K562 (cell line): ENCODE measurements around the gene FANCG. TPM values are rescaled to one million over a fixed set of nuclear protein-coding genes. Genes with fewer than 3 reads are reported as not detected.

ENCODE experiments used
- ATAC-seq: fragments of 200-7000 bp; cut with Tn5 transposase; 3 replicates; pipeline ENCODE4 v1.9.1; 2020; ENCODE audit warnings: moderate library complexity
- BruUV-seq: library from RNA; stranded (reverse); fragments of 400-500 nt; replicated peaks from 2 replicates; lab custom pipeline; 2021; lab: Mats Ljungman, UMichigan
- CTCF ChIA-PET: fragments of 300-600 bp; formaldehyde crosslinking; extraction: SDS; loops from one replicate; lab custom pipeline; 2021; ENCODE audit warnings: low intra/inter-chr PET ratio; lab: Yijun Ruan, JAX
- POLR2A ChIA-PET: fragments of 300-600, 350-650 bp; sonication (Branson Sonifier 250); formaldehyde crosslinking; extraction: SDS; loops from one replicate; lab custom pipeline; 2021; ENCODE audit warnings: antibody characterized with exemption, inconsistent platforms; lab: Yijun Ruan, JAX
- DNase-seq, 4 experiments: peaks; one replicate each; pipeline versions ENCODE4 v3.0.0 to v3.0.0-alpha.2; 2011 to 2018; ENCODE audit warnings: low spot score in 3 of 4, mixed read lengths in 3 of 4; ENCODE audit errors: extremely low read depth in 1 of 4
- FAIRE-seq: peaks from 2 replicates; lab custom pipeline; 2011; peaks lifted over from hg19 to GRCh38; lab: Jason Lieb, UNC
- H2AFZ ChIP-seq: 2 replicates; pipeline ENCODE4 v1.6.0; 2011; ENCODE audit warnings: low read depth, low read length, control low read depth, inconsistent platforms
- H3K27ac ChIP-seq: fragments of 200-600 bp; 3 replicates; pipeline ENCODE4 v1.8.0; 2011; ENCODE audit warnings: low read depth, mild to moderate bottlenecking, control low read depth, inconsistent platforms, low read length, moderate library complexity, mixed read lengths; ENCODE audit errors: extremely low read depth
- H3K27me3 ChIP-seq, 2 experiments: fragments of 300-600 bp in 1 of 2; 2 replicates in 1 of 2; 3 replicates in 1 of 2; pipeline versions ENCODE4 v1.6.0 to v1.8.0; 2011; ENCODE audit warnings: inconsistent platforms in 2 of 2, low read length in 2 of 2, mild to moderate bottlenecking in 1 of 2, mixed read lengths in 1 of 2, moderate library complexity in 1 of 2; ENCODE audit not compliant: control insufficient read depth in 2 of 2, insufficient read depth in 2 of 2
- H3K36me3 ChIP-seq: fragments of 300-600 bp; 3 replicates; pipeline ENCODE4 v1.8.0; 2011; ENCODE audit warnings: mild to moderate bottlenecking, low read length, inconsistent platforms; ENCODE audit not compliant: control insufficient read depth, insufficient read depth
- H3K4me1 ChIP-seq, 2 experiments: fragments of 200-600 bp in 1 of 2; replicated peaks in 1 of 2; 2 replicates in 1 of 2; 3 replicates in 1 of 2; pipeline versions ENCODE4 v1.5.1 to v1.8.0; 2011; ENCODE audit warnings: inconsistent platforms in 2 of 2, low read length in 2 of 2, mild to moderate bottlenecking in 1 of 2, mixed read lengths in 1 of 2, moderate library complexity in 1 of 2; ENCODE audit not compliant: control insufficient read depth in 2 of 2, insufficient read depth in 2 of 2
- H3K4me2 ChIP-seq: 2 replicates; pipeline ENCODE4 v1.6.1; 2011; ENCODE audit warnings: low read length, control low read depth, inconsistent platforms, mixed read lengths; ENCODE audit not compliant: insufficient read depth
- H3K4me3 ChIP-seq: fragments of 200-600 bp; sonication (generic), shearing (Covaris generic); 2 replicates; pipeline ENCODE4 v1.5.1; 2016; ENCODE audit warnings: control low read depth, inconsistent platforms
- H3K79me2 ChIP-seq: fragments of 200-600 bp; 3 replicates; pipeline ENCODE4 v1.8.0; 2011; ENCODE audit warnings: low read length, inconsistent platforms; ENCODE audit not compliant: control insufficient read depth, insufficient read depth
- H3K9ac ChIP-seq, 2 experiments: 2 replicates each; pipeline versions ENCODE4 v1.6.0 to v1.6.1; 2011; ENCODE audit warnings: low read depth in 2 of 2, low read length in 2 of 2, control low read depth in 1 of 2, inconsistent platforms in 1 of 2, mild to moderate bottlenecking in 1 of 2, mixed read lengths in 1 of 2; ENCODE audit not compliant: insufficient read depth in 1 of 2
- H3K9me1 ChIP-seq: one replicate; pipeline ENCODE4 v1.6.0; 2011; ENCODE audit warnings: inconsistent platforms, mild to moderate bottlenecking, low read length, moderate library complexity; ENCODE audit not compliant: control insufficient read depth, insufficient read depth
- H3K9me3 ChIP-seq: replicated peaks from 2 replicates; pipeline ENCODE4 v1.5.1; 2011; ENCODE audit warnings: low read depth, low read length, inconsistent platforms; ENCODE audit not compliant: control insufficient read depth, insufficient read depth
- H4K20me1 ChIP-seq: replicated peaks from 2 replicates; pipeline ENCODE4 v1.6.1; 2011; ENCODE audit warnings: low read length, inconsistent platforms, mixed read lengths; ENCODE audit not compliant: control insufficient read depth, insufficient read depth
- ASH1L ChIP-seq: fragments of 450-650 bp; IDR thresholded peaks from 2 replicates; pipeline ENCODE4 v1.6.1; 2018; ENCODE audit warnings: borderline replicate concordance, mild to moderate bottlenecking, low read depth; ENCODE audit not compliant: partially characterized antibody
- CEBPZ ChIP-seq: fragments of 150-350 bp; IDR thresholded peaks from 2 replicates; pipeline ENCODE4 v1.6.1; 2014; ENCODE audit warnings: low read depth, mild to moderate bottlenecking, low read length, borderline replicate concordance
- CHD2 ChIP-seq: IDR thresholded peaks from 2 replicates; pipeline ENCODE4 v1.6.1; 2011; ENCODE audit warnings: low read depth, low read length
- GMEB1 ChIP-seq: fragments of 250-450 bp; sonication (Bioruptor Pico); IDR thresholded peaks from 2 replicates; pipeline ENCODE4 v1.4.0; 2020; ENCODE audit warnings: mild to moderate bottlenecking
- HEY1 ChIP-seq: fragments of 250-450 bp; sonication (Bioruptor Pico); IDR thresholded peaks from 2 replicates; pipeline ENCODE4 v1.5.0; 2020; ENCODE audit warnings: mild to moderate bottlenecking, moderate library complexity, borderline replicate concordance
- NR2C2 ChIP-seq, 2 experiments: fragments of 200-800 bp in 1 of 2; sonication (Bioruptor generic) in 1 of 2; sonication (generic) in 1 of 2; formaldehyde crosslinking in 1 of 2; IDR thresholded peaks; 2 replicates each; pipeline versions ENCODE4 v1.6.1 to v1.8.0; 2016 to 2022; ENCODE audit warnings: mild to moderate bottlenecking in 1 of 2, missing compliant biosample characterization in 1 of 2, missing genetic modification characterization in 1 of 2, missing genetic modification reagents in 1 of 2
- PRDM10 ChIP-seq: fragments of 450-650 bp; IDR thresholded peaks from 2 replicates; pipeline ENCODE4 v1.6.1; 2018; ENCODE audit not compliant: partially characterized antibody
- SMC3 ChIP-seq: conservative IDR thresholded peaks from 2 replicates; pipeline ENCODE4 v1.6.1; 2011; ENCODE audit warnings: low read depth, low read length, improper control_type of control experiment; ENCODE audit not compliant: insufficient read depth
- ZFP36 ChIP-seq: fragments of 150-350 bp; IDR thresholded peaks from 2 replicates; pipeline ENCODE4 v1.6.1; 2018; ENCODE audit warnings: low read length, low read depth; ENCODE audit not compliant: partially characterized antibody
- WGBS: fragments of 100-300 bp; shearing (Covaris generic); methylation state at CpG from one replicate; pipeline ENCODE4 v1.1.6; 2016; ENCODE audit warnings: low coverage, mixed read lengths; ENCODE audit not compliant: insufficient coverage; ENCODE audit errors: missing lambda C conversion rate; 5-methylcytosine and 5-hydroxymethylcytosine counted together
- in situ Hi-C: fragments of 300-500 bp; cut with MboI; formaldehyde crosslinking; loops from 4 replicates; pipeline ENCODE4 v1.15.0; 2018; ENCODE audit warnings: inconsistent platforms, mixed read lengths
- intact Hi-C: fragments of 100-400 bp; cut with micrococcal nuclease; formaldehyde crosslinking; loops from 2 replicates; pipeline ENCODE4 v1.14.2; 2022
- polyA plus RNA-seq, 8 experiments: library from polyadenylated mRNA; depleted of rRNA in 4 of 8; stranded (reverse) in 5 of 8; unstranded in 3 of 8; fragments of >200 nt; fragmentation: Nextera tagmentation in 2 of 8; fragmentation: Illumina TruSeq in 1 of 8; extraction: Ambion mirVana in 2 of 8; extraction: Trizol in 1 of 8; gene quantifications; 2 replicates each; pipeline versions ENCODE4 v1.2.1 to v1.2.3, GENCODE V29; 2011 to 2014; ENCODE audit warnings: inconsistent platforms in 1 of 8, missing spikeins in 1 of 8
- total RNA-seq, 7 experiments: library from RNA; depleted of rRNA in 6 of 7; stranded (reverse); fragments of >200 nt in 6 of 7; fragmentation: Illumina TruSeq in 2 of 7; extraction: Trizol in 2 of 7; gene quantifications; 2 replicates each; pipeline versions ENCODE4 v1.2.1 to v1.2.3, GENCODE V29; 2011 to 2021; ENCODE audit warnings: low replicate concordance in 1 of 7

FANCG gene
- total and polyA plus RNA-seq, 9 of the 15 experiments (the other 6 are each of a cell fraction or from before 2014, with no cell fraction given), result 7.5 to 43.9 (median 31.0) TPM

- TF ChIP-seq PRDM10, result no peak
- TF ChIP-seq SMC3, result peak; percentile 78
These were observed 37.3 kb upstream of the FANCG start (continued) for GRCh38 chr9:35116898-35117551.

- Histone ChIP-seq H3K4me1 (peaks cover 23 to 26% of the 10 kb centered on the region in 2 experiments), H4K20me1 (peaks cover 4% of the 10 kb centered on the region), H3K79me2 (peaks cover 28% of the 10 kb centered on the region), H3K4me2 (peak overlapping the region; percentile 99), H3K36me3 (no peaks in the 10 kb centered on the region), H3K9me1 (no peaks in the 10 kb centered on the region), H3K27ac (peak overlapping the region; percentile 62; the same call in 2 of the 3 replicates), H2AFZ (peak overlapping the region; percentile 95), H3K9ac (peak overlapping the region; percentile 46 to 79), H3K27me3 (no peaks in the 10 kb centered on the region), H3K4me3 (peak overlapping the region; percentile 58), H3K9me3 (no peaks in the 10 kb centered on the region)
- ChIA-PET CTCF (interaction anchor here (1.3 to 1.9 kb wide), 3 partner anchors 142 to 437 kb away, joined by 3 to 13 read pairs (median 11); no protein-coding TSS in a partner anchor), POLR2A (interaction anchor here (0.6 to 1.1 kb wide), 5 partner anchors 10 to 800 kb away, joined by 3 to 7 read pairs (median 3); partner anchors contain the start of gene RUSC2)
- DNase-seq, result no peak
- in situ Hi-C loops (loop anchor here (5.0 kb wide), 2 partner anchors 141 to 356 kb away; no protein-coding TSS in a partner anchor), intact Hi-C loops (loop anchor here (1.0 to 5.0 kb wide), 2 partner anchors 46 to 143 kb away; partner anchors contain the start of gene UNC13B)
- FAIRE-seq, result no peak
- BruUV-seq, result no TSS peak
- WGBS, result 0% methylated on average over 12 of the region's 12 CpGs
- no peak for ATAC-seq
- TF ChIP-seq NR2C2 (CRISPR knock-in tag; IDR thresholded peaks at IDR 0.05) (no peak), NR2C2 (tag; IDR thresholded peaks at IDR 0.05) (0 out of 2 replicates have a peak, but pooled peaks have one; percentile 11), CHD2 (no peak), GMEB1 (CRISPR knock-in tag) (no peak), HEY1 (CRISPR knock-in tag) (no peak), ASH1L (no peak), ZFP36 (no peak), CEBPZ (no peak)
These were observed 36.8 kb upstream of the FANCG start for GRCh38 chr9:35116539-35116897.
